Kidney (tissue), 14 donors: ENCODE measurements around the gene DLGAP4. TPM values are rescaled to one million over a fixed set of nuclear protein-coding genes. Genes with fewer than 3 reads are reported as not detected.
A peak's percentile ranks its signal among the peaks of the same experiment; 100 is the strongest.

Experiments
- DNase-seq, 5 donors: peaks; one replicate each; pipeline ENCODE4 v3.0.0-alpha.2; 2013 to 2020
- FAIRE-seq: peaks from 2 replicates; lab custom pipeline; 2012; peaks lifted over from hg19 to GRCh38; lab: Jason Lieb, UNC
- H3K27ac ChIP-seq, 2 donors: one replicate each; pipeline ENCODE4 v1.7.0; 2013; ENCODE audit warnings: low read depth in 2 of 2, low read length in 2 of 2, inconsistent platforms in 1 of 2
- H3K27me3 ChIP-seq: one replicate; pipeline ENCODE4 v1.7.1; 2013; ENCODE audit warnings: low read length, inconsistent platforms; ENCODE audit not compliant: control insufficient read depth, insufficient read depth
- H3K36me3 ChIP-seq, 3 donors: one replicate each; pipeline versions ENCODE4 v1.7.0 to v1.7.1; 2013; ENCODE audit warnings: low read length in 3 of 3, control low read depth in 1 of 3, inconsistent platforms in 1 of 3; ENCODE audit not compliant: insufficient read depth in 3 of 3, control insufficient read depth in 2 of 3
- H3K4me1 ChIP-seq, 3 donors: one replicate each; pipeline versions ENCODE4 v1.7.0 to v1.7.1; 2013; ENCODE audit warnings: low read length in 3 of 3, inconsistent platforms in 1 of 3, low read depth in 1 of 3; ENCODE audit not compliant: control insufficient read depth in 2 of 3, insufficient read depth in 2 of 3
- H3K4me3 ChIP-seq, 3 donors: one replicate each; pipeline versions ENCODE4 v1.7.0 to v1.8.1; 2013; ENCODE audit warnings: low read length in 3 of 3, control low read depth in 1 of 3, inconsistent platforms in 1 of 3
- H3K9ac ChIP-seq, 3 donors: one replicate each; pipeline versions ENCODE4 v1.7.0 to v1.7.1; 2013; ENCODE audit warnings: low read length in 3 of 3, control low read depth in 1 of 3, inconsistent platforms in 1 of 3
- H3K9me3 ChIP-seq, 3 donors: one replicate each; pipeline versions ENCODE4 v1.7.0 to v1.7.1; 2013; ENCODE audit warnings: low read length in 3 of 3, control low read depth in 1 of 3, inconsistent platforms in 1 of 3; ENCODE audit not compliant: control insufficient read depth in 2 of 3, insufficient read depth in 1 of 3
- CTCF ChIP-seq: IDR thresholded peaks from 3 replicates; pipeline ENCODE4 v1.5.1; 2012; ENCODE audit warnings: mild to moderate bottlenecking, moderate library complexity, borderline replicate concordance; ENCODE audit not compliant: insufficient read depth; ENCODE audit errors: extremely low read depth
- intact Hi-C: fragments of 100-400 bp; cut with DNase I; formaldehyde crosslinking; loops from one replicate; pipeline ENCODE4 v1.11.1; 2022
- polyA plus RNA-seq: library from polyadenylated mRNA; stranded (reverse); fragments of 350-450 nt; fragmentation: Illumina TruSeq; extraction: RNeasy Lipid Tissue Mini Kit (QIAGEN cat#74804); gene quantifications from one replicate; pipeline ENCODE4 v1.2.3, GENCODE V29; 2014; ENCODE audit warnings: low read depth, low replicate concordance; ENCODE audit not compliant: insufficient read depth
- total RNA-seq: library from RNA; stranded (reverse); fragmentation: NEBNext Ultra II Directional; extraction: Animal tissue kit (Norgen Biotek cat#: 25700); gene quantifications from one replicate; pipeline ENCODE4 v1.2.1, GENCODE V29; 2021
- donor health status: control.
- donor health status: control.
- donor health status: control.
- donor health status: control.
- donor health status: control.
- donor health status: DM: yes; HTN: yes; CAD: no.
- donor health status: Normal renal cell carcinoma (clear cell type).

DLGAP4 gene
- total and polyA plus RNA-seq, 2 donors from 2014 or later, result 19.6 to 62.4 TPM

- no peak for TF ChIP-seq CTCF
- no peaks in the 10 kb centered on the region for H3K36me3 ChIP-seq
- no peak overlapping the region for H3K4me3 ChIP-seq
- H3K9me3 ChIP-seq, result no peaks in the 10 kb centered on the region
- H3K27me3 ChIP-seq, result no peaks in the 10 kb centered on the region
- no peaks in the 10 kb centered on the region for H3K4me1 ChIP-seq
- intact Hi-C loops, result no loop called here
- peak in 3 of 5 donors; percentile 6 to 46 (median 24) for DNase-seq
- FAIRE-seq, result no peak
- H3K9ac ChIP-seq, result no peak overlapping the region
- H3K27ac ChIP-seq, result no peak overlapping the region
These were observed 31.0 kb downstream of the DLGAP4 start for GRCh38 chr20:36336954-36337704.

- intact Hi-C loops, result no loop called here
- peak in 1 of 5 donors; percentile 47 for DNase-seq
- Histone ChIP-seq H3K4me3 (no peak overlapping the region), H3K9me3 (no peaks in the 10 kb centered on the region), H3K9ac (no peak overlapping the region), H3K27ac (no peak overlapping the region), H3K36me3 (no peaks in the 10 kb centered on the region), H3K4me1 (no peaks in the 10 kb centered on the region), H3K27me3 (no peaks in the 10 kb centered on the region)
- TF ChIP-seq CTCF, result no peak
- no peak for FAIRE-seq
These were observed 31.7 kb downstream of the DLGAP4 start for GRCh38 chr20:36337886-36338285.

- FAIRE-seq (no peak), DNase-seq (peak in 1 of 5 donors; percentile 49)
- Histone ChIP-seq H3K9ac (no peak overlapping the region), H3K27ac (no peak overlapping the region), H3K27me3 (no peaks in the 10 kb centered on the region), H3K4me3 (no peak overlapping the region), H3K36me3 (no peaks in the 10 kb centered on the region), H3K9me3 (no peaks in the 10 kb centered on the region), H3K4me1 (no peaks in the 10 kb centered on the region)
- no peak for TF ChIP-seq CTCF
- intact Hi-C loops, result no loop called here
These were observed 33.8 kb downstream of the DLGAP4 start for GRCh38 chr20:36339646-36340592.
